ENCODE measurements around the gene AGPAT3.

GRCh38 chr21:43866659-43867331 is 1.8 kb downstream of the AGPAT3 start:
- TF ChIP-seq CTCF (IDR thresholded peaks at IDR 0.05) (no peak), POLR2A (IDR thresholded peaks at IDR 0.05) (peak; percentile 53 to 62)
